GM21390 (cell line): ENCODE measurements around the gene CPNE2.

Experiments used
- ATAC-seq: cut with Tn5 transposase; IDR thresholded peaks from one replicate; pipeline ENCODE4 v1.9.1; 2021; ENCODE audit not compliant: unreplicated experiment

Gene CPNE2

GRCh38 chr16:57143149-57143921 is 51.0 kb downstream of the CPNE2 start:
- ATAC-seq: no peak

DNA sequence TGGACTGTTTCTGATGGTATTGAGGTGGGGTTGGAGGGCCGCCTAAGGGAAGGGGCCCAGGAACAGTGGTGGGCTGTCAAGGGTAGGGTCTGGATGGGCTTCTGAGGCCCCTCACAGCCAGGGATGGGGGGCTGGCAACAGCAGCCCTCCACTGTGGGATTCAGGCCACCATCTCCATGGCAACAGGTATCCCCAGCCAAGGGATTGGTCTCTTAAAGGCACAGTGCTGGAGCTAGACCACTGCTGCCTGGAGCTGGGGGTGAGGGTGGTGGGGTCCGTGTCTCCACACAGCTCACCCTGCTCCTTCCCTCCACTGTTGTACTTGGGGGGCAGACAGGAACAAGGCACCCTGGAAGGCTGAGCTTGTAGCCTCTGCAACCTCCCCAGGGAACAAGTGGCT is 51.6 kb downstream of the CPNE2 start:
- no peak for ATAC-seq

DNA sequence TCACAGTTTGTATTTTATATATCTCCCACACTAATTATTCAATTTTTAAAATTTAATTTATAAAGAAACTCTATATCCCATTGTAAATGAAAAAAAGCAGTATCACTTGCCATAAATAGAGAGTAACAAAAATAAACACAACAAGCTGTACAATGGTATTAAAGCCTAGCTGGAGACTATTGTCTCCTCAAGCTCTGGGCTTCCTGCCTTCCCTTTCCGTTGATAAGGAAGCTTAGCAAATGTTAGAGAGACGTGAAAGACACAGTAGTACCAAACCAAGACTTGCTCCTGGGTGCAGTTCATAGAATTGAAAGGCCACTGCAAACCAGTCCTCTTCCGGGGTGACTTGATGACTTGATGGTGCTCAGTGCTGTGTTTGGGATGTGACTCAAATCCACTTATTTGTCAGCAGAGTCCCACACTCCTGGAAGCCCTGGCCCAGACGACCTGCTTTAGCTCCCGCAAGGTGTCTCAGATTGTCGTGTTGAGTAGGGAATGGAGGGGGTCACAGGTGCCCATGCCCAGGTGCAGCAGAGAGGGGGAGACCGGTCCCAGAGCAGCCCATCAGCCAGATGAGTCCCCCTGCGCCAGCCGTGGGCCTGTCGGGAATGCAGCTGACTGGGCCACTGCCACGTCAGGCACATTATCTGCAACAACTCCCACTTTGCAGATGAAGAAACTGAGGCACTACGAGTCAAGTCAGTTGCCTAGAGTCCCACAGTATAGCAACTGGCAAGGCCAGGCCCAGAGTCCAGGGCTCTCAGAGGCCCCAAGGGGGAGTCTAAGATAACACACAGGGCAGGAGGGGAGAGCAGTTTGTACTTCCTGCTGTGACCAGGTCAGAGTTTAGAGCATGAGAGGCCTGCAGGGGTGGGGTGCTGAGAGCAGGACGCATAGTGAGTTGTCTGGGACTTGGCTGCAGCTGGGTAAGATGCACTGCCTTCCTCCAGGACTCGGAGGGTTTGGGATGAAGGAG is 53.0 kb downstream of the CPNE2 start:
- ATAC-seq: no peak

- ATAC-seq: no peak
Observed at GRCh38 chr16:57146040-57146647, 53.8 kb downstream of the CPNE2 start.

- ATAC-seq: no peak
Observed at GRCh38 chr16:57146735-57147134, 54.4 kb downstream of the CPNE2 start.

DNA sequence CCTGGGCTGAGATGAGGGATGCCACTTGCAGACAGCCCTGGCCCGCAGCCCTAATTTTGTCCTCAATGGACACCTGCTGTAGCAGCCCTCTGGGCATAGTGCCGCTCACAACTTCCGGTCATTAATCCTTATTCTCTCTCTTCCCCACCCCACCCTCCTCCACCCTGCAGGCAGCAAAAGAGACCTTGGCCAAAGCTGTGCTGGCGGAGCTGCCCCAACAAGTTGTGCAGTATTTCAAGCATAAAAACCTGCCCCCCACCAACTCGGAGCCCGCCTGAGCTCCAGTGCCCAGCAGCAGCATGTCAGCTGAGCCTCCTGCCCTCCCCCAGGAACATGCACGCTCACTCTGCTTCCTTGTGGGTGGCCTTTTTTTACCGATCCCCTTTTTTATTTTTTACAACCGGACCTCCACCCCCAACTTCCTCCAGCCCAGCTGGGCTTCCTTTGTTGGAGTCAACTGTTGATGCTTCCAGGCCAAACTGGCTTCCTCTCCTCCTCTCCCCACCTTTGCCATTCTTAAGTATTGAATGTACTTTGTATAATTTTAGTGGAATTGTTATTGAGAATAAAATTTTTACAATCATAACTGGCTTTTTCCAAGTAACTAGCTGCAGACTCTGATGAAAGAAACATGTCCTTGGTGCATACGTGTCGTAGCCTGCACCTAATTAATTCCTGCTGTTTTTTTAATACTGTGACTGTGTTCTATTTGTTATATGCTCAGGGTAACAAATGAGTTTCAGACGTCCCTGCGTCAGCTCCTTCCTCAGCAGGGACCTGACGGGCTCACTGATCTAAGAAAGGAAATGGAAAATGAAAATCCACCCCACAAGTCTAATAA is 55.2 kb downstream of the CPNE2 start:
- no peak for ATAC-seq

DNA sequence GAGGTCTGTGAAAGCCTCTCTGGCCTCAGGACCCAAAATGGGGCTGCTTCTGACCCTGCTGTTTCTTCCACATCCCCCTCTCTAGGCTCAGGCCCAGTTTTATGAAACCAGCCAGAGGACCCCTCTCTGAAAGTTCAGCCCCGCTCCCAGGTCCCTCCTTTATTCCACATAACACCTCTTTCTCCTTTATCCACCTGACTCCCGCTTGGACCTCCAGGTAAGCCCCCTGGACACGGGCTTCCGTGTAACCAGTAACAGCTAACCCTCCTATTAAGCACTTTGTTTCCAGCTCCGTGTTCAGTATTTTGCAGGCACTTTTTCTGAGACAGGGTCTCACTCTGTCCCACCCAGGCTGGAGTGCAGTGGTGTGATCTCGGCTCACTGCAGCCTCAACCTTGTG is 56.1 kb downstream of the CPNE2 start:
- ATAC-seq: no peak

DNA sequence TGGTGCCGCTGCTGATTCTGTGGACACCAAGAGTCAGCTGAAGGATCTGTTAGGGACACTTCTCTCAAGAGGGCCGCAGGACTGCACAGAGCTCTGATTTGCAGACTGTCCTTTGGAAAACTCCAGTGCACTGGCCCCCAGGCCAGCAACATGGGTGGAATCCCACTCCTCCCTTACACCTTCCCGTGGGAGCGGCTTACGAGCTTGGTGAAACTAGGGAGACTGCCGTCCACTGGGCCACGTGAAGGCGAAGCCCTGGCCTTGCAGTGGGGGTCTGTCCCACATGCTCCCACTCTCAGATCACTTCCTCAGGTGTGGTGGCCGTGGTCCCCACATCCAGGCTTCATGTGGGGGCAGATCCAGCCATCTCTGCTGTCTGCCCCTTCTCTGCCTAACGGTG is 57.0 kb downstream of the CPNE2 start:
- no peak for ATAC-seq

GRCh38 chr16:57150682-57151330 is 58.4 kb downstream of the CPNE2 start:
- ATAC-seq: no peak

- no peak for ATAC-seq
Observed at GRCh38 chr16:57151369-57151768, 59.0 kb downstream of the CPNE2 start.

GRCh38 chr16:57152096-57153093 is 60.0 kb downstream of the CPNE2 start:
- ATAC-seq: no peak

DNA sequence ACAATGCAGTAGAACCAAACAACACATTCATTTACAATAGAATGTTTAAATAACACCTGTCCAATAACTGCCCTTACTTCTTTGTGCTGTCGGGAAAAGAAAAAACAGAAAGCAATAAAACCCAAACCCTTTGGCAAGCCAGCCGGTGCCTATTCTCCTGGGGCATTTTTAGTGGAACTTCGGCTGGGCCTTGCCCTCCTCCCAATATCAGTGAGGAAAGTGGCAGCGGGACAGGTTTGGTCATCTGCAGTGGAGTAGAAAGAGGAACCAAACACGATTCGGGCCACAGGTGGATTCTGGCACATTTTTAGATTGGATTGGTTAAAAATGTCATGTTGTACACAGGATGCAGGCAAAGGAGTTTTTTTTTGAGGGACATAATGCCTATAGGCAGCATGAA is 61.5 kb downstream of the CPNE2 start:
- no peak for ATAC-seq

DNA sequence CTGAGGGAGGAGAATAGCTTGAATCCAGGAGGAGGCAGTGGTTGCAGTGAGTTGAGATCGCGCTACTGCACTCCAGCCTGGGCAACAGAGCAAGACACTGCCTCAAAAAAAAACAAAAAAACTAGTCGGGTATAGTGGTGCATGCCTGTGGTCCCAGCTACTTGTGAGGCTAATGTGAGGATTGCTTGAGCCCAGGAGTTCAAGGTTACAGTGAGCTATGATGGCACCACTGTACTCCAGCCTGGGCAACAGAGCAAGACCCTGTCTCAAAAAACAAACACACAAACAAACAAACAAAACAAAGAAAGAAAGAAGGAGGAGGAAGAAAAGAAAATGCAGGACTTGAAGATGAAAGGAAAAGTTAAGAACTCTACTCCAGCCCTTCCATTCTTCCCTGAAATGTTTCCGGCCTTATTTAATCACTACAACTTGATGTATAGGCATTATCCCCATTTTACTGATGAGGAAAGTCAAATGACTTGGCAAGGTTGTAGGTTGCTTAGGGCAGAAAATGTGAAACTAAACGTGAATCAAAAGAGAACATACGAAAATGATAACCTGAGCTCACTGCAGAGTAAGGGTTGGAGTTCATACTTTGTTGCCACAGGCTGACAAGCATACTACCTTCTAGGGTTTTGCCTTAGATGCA is 63.4 kb downstream of the CPNE2 start:
- ATAC-seq: no peak

DNA sequence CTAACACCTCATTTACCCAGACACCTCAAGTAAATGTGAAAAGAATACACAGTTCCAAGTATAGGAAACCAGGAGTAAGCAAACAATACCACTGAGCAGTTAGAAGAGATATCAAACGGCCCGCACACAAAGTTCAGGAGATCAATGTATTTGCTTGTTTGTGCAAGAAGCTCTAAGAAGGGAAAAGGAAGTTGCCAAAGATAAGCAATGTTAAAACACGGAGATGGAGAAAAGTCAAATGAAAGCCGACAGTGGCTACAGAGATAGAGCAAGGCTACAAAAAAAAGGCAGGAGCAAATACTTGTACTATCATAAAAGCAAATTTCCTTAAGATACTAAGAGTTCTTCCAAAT is 63.9 kb downstream of the CPNE2 start:
- no peak for ATAC-seq

- ATAC-seq: no peak
Observed at GRCh38 chr16:57157533-57157932, 65.2 kb downstream of the CPNE2 start.

DNA sequence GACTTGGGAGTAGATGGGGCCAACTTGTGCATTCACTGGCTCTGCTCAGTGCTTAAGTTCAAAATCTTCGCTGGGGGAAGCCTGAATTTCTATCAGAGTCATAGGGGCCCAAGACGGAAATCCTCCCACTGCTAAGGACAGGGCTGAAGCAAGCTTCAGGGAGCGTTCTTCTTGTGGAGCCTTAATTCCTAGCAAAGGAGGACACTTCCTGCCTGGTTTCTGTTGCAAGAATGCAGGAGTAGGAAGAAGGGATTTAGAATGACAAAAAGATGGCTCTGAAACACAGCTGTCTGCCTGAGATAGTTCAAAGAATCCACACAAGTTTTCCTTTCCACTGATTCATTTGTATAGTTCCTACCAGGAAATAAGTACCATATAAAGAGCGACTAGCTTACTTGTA is 67.1 kb downstream of the CPNE2 start:
- no peak for ATAC-seq

- no peak for ATAC-seq
Observed at GRCh38 chr16:57163842-57164241, 71.5 kb downstream of the CPNE2 start.

DNA sequence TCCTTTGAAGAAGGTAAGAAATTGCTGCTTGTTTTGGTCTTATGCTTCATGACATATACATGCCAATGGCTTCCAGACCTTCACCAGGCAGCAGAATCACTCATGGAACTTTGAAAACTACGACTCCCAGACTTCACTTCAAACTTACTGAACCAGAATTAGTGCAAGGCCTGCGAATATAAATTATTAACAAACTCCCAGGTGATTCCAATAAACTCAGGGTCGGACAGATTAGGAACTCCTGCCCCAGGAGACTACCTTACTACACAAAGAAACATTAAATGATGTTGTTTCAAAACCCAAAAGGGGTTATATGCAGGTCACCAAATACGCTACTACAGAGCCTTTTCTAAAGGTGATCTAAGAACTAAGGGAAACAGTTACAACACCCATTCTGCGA is 73.1 kb downstream of the CPNE2 start:
- ATAC-seq: no peak

GRCh38 chr16:57165938-57166337 is 73.6 kb downstream of the CPNE2 start:
- no peak for ATAC-seq
